Measurements from ENCODE around the gene PHF8.

DNA sequence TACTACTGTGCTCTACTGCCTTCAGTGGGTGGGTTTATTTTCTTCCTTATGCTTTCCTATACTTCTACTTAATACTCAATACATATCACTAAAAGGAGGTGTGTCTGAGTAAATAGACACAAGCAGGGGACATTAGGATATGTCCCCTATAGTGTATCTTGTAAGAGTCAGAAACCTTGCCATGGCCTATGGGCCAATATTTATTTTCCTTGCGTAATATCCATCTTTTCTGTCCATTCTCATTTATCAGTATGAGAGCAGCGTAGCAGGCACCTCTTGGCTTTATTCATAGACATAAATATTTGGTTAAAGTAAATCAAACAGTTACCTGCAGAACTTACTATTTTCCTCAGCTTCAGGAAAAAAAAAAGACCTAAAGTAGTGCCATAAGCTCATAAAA is 46.6 kb upstream of the PHF8 start:
- TF ChIP-seq, protein P1, sequence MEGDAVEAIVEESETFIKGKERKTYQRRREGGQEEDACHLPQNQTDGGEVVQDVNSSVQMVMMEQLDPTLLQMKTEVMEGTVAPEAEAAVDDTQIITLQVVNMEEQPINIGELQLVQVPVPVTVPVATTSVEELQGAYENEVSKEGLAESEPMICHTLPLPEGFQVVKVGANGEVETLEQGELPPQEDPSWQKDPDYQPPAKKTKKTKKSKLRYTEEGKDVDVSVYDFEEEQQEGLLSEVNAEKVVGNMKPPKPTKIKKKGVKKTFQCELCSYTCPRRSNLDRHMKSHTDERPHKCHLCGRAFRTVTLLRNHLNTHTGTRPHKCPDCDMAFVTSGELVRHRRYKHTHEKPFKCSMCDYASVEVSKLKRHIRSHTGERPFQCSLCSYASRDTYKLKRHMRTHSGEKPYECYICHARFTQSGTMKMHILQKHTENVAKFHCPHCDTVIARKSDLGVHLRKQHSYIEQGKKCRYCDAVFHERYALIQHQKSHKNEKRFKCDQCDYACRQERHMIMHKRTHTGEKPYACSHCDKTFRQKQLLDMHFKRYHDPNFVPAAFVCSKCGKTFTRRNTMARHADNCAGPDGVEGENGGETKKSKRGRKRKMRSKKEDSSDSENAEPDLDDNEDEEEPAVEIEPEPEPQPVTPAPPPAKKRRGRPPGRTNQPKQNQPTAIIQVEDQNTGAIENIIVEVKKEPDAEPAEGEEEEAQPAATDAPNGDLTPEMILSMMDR (IDR thresholded peaks at IDR 0.05): no peak
- TF ChIP-seq POLR2A (IDR thresholded peaks at IDR 0.05): no peak

All from heart left ventricle (tissue), 13 donors.